IMR-90 (cell line): ENCODE results near the gene PIK3IP1. TPM values are rescaled to one million over a fixed set of nuclear protein-coding genes. Genes with fewer than 3 reads are reported as not detected.

Source experiments
- ATAC-seq: fragments of 200-7000 bp; cut with Tn5 transposase; 2 replicates; pipeline ENCODE4 v1.9.1; 2020; ENCODE audit warnings: low read depth, mild to moderate bottlenecking, moderate library complexity
- BruUV-seq: library from RNA; stranded (reverse); fragments of 400-500 nt; replicated peaks from 2 replicates; lab custom pipeline; 2021; lab: Mats Ljungman, UMichigan
- CTCF ChIA-PET: fragments of 300-600 bp; formaldehyde crosslinking; extraction: SDS; loops from one replicate; lab custom pipeline; 2021; ENCODE audit warnings: antibody characterized with exemption; lab: Yijun Ruan, JAX
- POLR2A ChIA-PET: fragments of 300-600 bp; sonication (Branson Sonifier 250); formaldehyde crosslinking; loops from one replicate; lab custom pipeline; 2022; ENCODE audit warnings: antibody characterized with exemption; ENCODE audit not compliant: unreplicated experiment; lab: Charles Lee
- DNase-seq: peaks from one replicate; pipeline ENCODE4 v3.0.0; 2013
- H2AFZ ChIP-seq: replicated peaks from 2 replicates; pipeline ENCODE3; 2013; ENCODE audit warnings: low read length, mild to moderate bottlenecking; ENCODE audit not compliant: poor library complexity
- H2AK5ac ChIP-seq: 2 replicates; pipeline ENCODE4 v1.6.1; 2013; ENCODE audit warnings: low read depth, low read length, inconsistent platforms
- H2AK9ac ChIP-seq: replicated peaks from 2 replicates; pipeline ENCODE3; 2013; ENCODE audit warnings: mild to moderate bottlenecking, low read depth, low read length, moderate library complexity; ENCODE audit not compliant: poor library complexity
- H2BK120ac ChIP-seq: 2 replicates; pipeline ENCODE4 v1.6.1; 2013; ENCODE audit warnings: low read depth, low read length, inconsistent platforms
- H2BK15ac ChIP-seq: 3 replicates; pipeline ENCODE4 v1.6.1; 2013; ENCODE audit warnings: low read depth, low read length, inconsistent platforms
- H2BK20ac ChIP-seq: 2 replicates; pipeline ENCODE4 v1.6.1; 2013; ENCODE audit warnings: low read depth, mild to moderate bottlenecking, inconsistent platforms, low read length, moderate library complexity
- H2BK5ac ChIP-seq: 2 replicates; pipeline ENCODE4 v1.6.1; 2013; ENCODE audit warnings: mild to moderate bottlenecking, low read depth, low read length, inconsistent platforms; ENCODE audit not compliant: poor library complexity, severe bottlenecking
- H3K14ac ChIP-seq: replicated peaks from 2 replicates; pipeline ENCODE4 v1.6.1; 2013; ENCODE audit warnings: low read depth, low read length, inconsistent platforms
- H3K18ac ChIP-seq: 2 replicates; pipeline ENCODE4 v1.6.1; 2013; ENCODE audit warnings: low read depth, low read length, control low read depth
- H3K23ac ChIP-seq: 2 replicates; pipeline ENCODE4 v1.6.1; 2013; ENCODE audit warnings: low read depth, low read length, inconsistent platforms
- H3K27ac ChIP-seq: 2 replicates; pipeline ENCODE4 v1.5.1; 2013; ENCODE audit warnings: mild to moderate bottlenecking, control low read depth, low read length; ENCODE audit not compliant: insufficient read depth
- H3K27me3 ChIP-seq: 2 replicates; pipeline ENCODE4 v1.6.1; 2013; ENCODE audit warnings: low read length; ENCODE audit not compliant: control insufficient read depth, insufficient read depth
- H3K36me3 ChIP-seq: 2 replicates; pipeline ENCODE4 v1.6.1; 2013; ENCODE audit warnings: low read length, mixed read lengths; ENCODE audit not compliant: control insufficient read depth, insufficient read depth
- H3K4ac ChIP-seq: 2 replicates; pipeline ENCODE4 v1.6.1; 2013; ENCODE audit warnings: low read depth, low read length, inconsistent platforms
- H3K4me1 ChIP-seq: 2 replicates; pipeline ENCODE4 v1.6.1; 2013; ENCODE audit warnings: low read length, mixed read lengths; ENCODE audit not compliant: control insufficient read depth, insufficient read depth
- H3K4me2 ChIP-seq: 2 replicates; pipeline ENCODE4 v1.6.1; 2013; ENCODE audit warnings: low read depth, mild to moderate bottlenecking, control low read depth, low read length, moderate library complexity
- H3K4me3 ChIP-seq: 2 replicates; pipeline ENCODE4 v1.5.1; 2013; ENCODE audit warnings: low read depth, mild to moderate bottlenecking, control low read depth, low read length, moderate library complexity; ENCODE audit not compliant: insufficient read depth
- H3K56ac ChIP-seq: 2 replicates; pipeline ENCODE4 v1.6.1; 2013; ENCODE audit warnings: low read length, inconsistent platforms; ENCODE audit not compliant: insufficient read depth; ENCODE audit errors: extremely low read depth
- H3K79me1 ChIP-seq, 2 experiments: 2 replicates each; pipeline ENCODE4 v1.6.1; 2013; ENCODE audit warnings: low read length in 2 of 2, inconsistent platforms in 1 of 2, low read depth in 1 of 2
- H3K9ac ChIP-seq: 2 replicates; pipeline ENCODE4 v1.6.1; 2013; ENCODE audit warnings: low read depth, low read length, control low read depth
- H3K9me1 ChIP-seq: 2 replicates; pipeline ENCODE4 v1.6.1; 2013; ENCODE audit warnings: low read length, inconsistent platforms; ENCODE audit not compliant: insufficient read depth
- H3K9me3 ChIP-seq: 2 replicates; pipeline ENCODE4 v1.6.1; 2013; ENCODE audit warnings: low read length; ENCODE audit not compliant: control insufficient read depth, insufficient read depth
- H4K20me1 ChIP-seq: 2 replicates; pipeline ENCODE4 v1.6.1; 2013; ENCODE audit warnings: low read length, inconsistent platforms; ENCODE audit not compliant: insufficient read depth
- H4K5ac ChIP-seq: 2 replicates; pipeline ENCODE4 v1.6.1; 2013; ENCODE audit warnings: mild to moderate bottlenecking, low read depth, low read length, control low read depth
- H4K8ac ChIP-seq, 2 experiments: 2 replicates each; pipeline ENCODE4 v1.6.1; 2013; ENCODE audit warnings: low read depth in 2 of 2, low read length in 2 of 2, control low read depth in 1 of 2, inconsistent platforms in 1 of 2
- H4K91ac ChIP-seq: 2 replicates; pipeline ENCODE4 v1.6.1; 2013; ENCODE audit warnings: low read depth, low read length, inconsistent platforms; ENCODE audit not compliant: insufficient read depth
- BHLHE40 ChIP-seq: fragments of 150-350 bp; IDR thresholded peaks from 2 replicates; pipeline ENCODE4 v1.6.1; 2016; ENCODE audit warnings: mild to moderate bottlenecking, low read depth, low read length
- CEBPB ChIP-seq: IDR thresholded peaks from 2 replicates; pipeline ENCODE4 v1.6.1; 2012; ENCODE audit warnings: low read depth, low read length, improper control_type of control experiment
- CHD1 ChIP-seq: IDR thresholded peaks from 2 replicates; pipeline ENCODE4 v1.6.1; 2012; ENCODE audit warnings: low read depth, low read length, improper control_type of control experiment
- FOS ChIP-seq: fragments of 150-350 bp; IDR thresholded peaks from 2 replicates; pipeline ENCODE4 v1.6.1; 2016; ENCODE audit warnings: low read depth, low read length
- MAZ ChIP-seq: IDR thresholded peaks from 2 replicates; pipeline ENCODE4 v1.6.1; 2012; ENCODE audit warnings: low read depth, mild to moderate bottlenecking, low read length, improper control_type of control experiment, moderate library complexity, borderline replicate concordance
- MXI1 ChIP-seq: IDR thresholded peaks from 2 replicates; pipeline ENCODE4 v1.6.1; 2012; ENCODE audit warnings: low read depth, mild to moderate bottlenecking, low read length, moderate library complexity, borderline replicate concordance
- NFE2L2 ChIP-seq: fragments of 150-350 bp; IDR thresholded peaks from 2 replicates; pipeline ENCODE4 v1.6.1; 2016; ENCODE audit warnings: low read depth, mild to moderate bottlenecking, low read length
- RAD21 ChIP-seq: IDR thresholded peaks from 2 replicates; pipeline ENCODE4 v1.6.1; 2012; ENCODE audit warnings: low read length, improper control_type of control experiment
- RFX5 ChIP-seq: IDR thresholded peaks from 2 replicates; pipeline ENCODE4 v1.8.0; 2012; ENCODE audit warnings: low read depth, mild to moderate bottlenecking, low read length, moderate library complexity
- SMC3 ChIP-seq: fragments of 150-350 bp; IDR thresholded peaks from 2 replicates; pipeline ENCODE4 v1.6.1; 2016; ENCODE audit warnings: low read depth, mild to moderate bottlenecking, antibody characterized with exemption, low read length, moderate library complexity
- WGBS, 2 experiments: methylation state at CpG; one replicate each; pipeline versions ENCODE4 v1.1.5 to v1.1.7; 2013; ENCODE audit warnings: missing lambda C conversion rate in 2 of 2; ENCODE audit not compliant: insufficient read length in 1 of 2; ENCODE audit errors: extremely low coverage in 2 of 2; 5-methylcytosine and 5-hydroxymethylcytosine counted together
- dilution Hi-C: fragments of 300-500 bp; cut with HindIII; formaldehyde crosslinking; loops from one replicate; pipeline ENCODE4 v1.14.3; 2018; ENCODE audit warnings: low sequenced_read_pairs; ENCODE audit not compliant: unreplicated experiment
- in situ Hi-C: fragments of 300-500 bp; cut with MboI; formaldehyde crosslinking; loops from 3 replicates; pipeline ENCODE4 v1.14.3; 2019; ENCODE audit warnings: low sequenced_read_pairs, inconsistent platforms, mixed read lengths
- intact Hi-C: fragments of 100-400 bp; cut with micrococcal nuclease; formaldehyde crosslinking; loops from 2 replicates; pipeline ENCODE4 v1.10.0; 2022
- polyA plus RNA-seq, 3 experiments: library from polyadenylated mRNA; depleted of rRNA; stranded (reverse); fragments of >200 nt; gene quantifications; 2 replicates each; pipeline ENCODE4 v1.2.3, GENCODE V29; 2012; ENCODE audit warnings: low replicate concordance in 1 of 3
- total RNA-seq: library from RNA; depleted of rRNA; stranded (reverse); fragments of >200 nt; gene quantifications from 2 replicates; pipeline ENCODE4 v1.2.3, GENCODE V29; 2012
- TF ChIP-seq, protein P1 (sequence below): conservative IDR thresholded peaks from 2 replicates; pipeline ENCODE4 v1.5.1; 2012; ENCODE audit warnings: mild to moderate bottlenecking, low read depth, low read length, improper control_type of control experiment
- TF ChIP-seq, protein P2 (sequence below): fragments of 150-350 bp; IDR thresholded peaks from 2 replicates; pipeline ENCODE4 v1.6.1; 2016; ENCODE audit warnings: low read depth, mild to moderate bottlenecking, low read length, moderate library complexity, borderline replicate concordance
- TF ChIP-seq, protein P3 (sequence below): fragments of 150-350 bp; IDR thresholded peaks from 2 replicates; pipeline ENCODE4 v1.6.1; 2017; ENCODE audit warnings: mild to moderate bottlenecking, antibody characterized with exemption, low read length, low read depth

PIK3IP1 gene
- total and polyA plus RNA-seq, 2 of the 4 experiments (the other 2 are of a cell fraction): 12.9 to 17.6 TPM

DNA sequence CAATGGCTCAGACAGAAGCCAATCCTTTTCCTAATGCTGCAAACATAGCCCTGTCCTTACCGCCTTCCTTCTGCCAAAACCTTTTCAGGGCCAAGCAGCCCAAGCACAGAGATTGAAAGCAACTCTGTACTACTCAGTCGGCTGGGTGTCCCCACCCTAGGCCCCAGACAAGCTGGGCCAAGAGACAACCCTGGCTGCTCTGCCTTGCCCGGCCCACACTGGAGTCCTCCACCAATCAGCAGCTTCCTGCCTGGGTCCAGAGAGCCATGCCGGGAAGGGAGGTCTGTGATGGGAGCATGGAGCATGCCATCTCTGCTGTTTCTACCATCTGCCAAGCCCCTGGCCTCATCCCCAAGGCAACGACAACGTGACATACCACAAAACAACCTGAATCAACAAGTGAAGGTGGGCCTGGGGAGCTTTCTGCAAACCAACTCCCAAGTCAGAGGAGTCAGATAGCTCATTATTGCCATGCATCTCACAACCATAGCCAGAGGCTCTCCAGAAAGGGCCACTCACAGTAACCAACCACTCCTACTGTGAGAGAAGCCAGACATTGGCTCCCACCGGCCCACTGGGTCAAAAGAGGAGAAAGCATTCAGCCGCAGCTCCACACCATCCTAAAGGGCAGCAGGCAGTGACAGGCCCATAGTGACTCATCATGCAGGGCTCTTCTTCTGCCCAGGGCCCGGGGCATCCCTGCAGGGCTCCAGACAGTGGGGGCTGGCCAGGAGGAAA is 35.7 kb upstream of the PIK3IP1 start:
- ChIA-PET CTCF (no interaction called here), POLR2A (no interaction called here)
- Histone ChIP-seq H2BK120ac (no peak overlapping the region), H3K9me1 (peaks cover 16% of the 10 kb centered on the region), H3K4ac (no peak overlapping the region), H3K18ac (no peak overlapping the region), H3K4me2 (no peak overlapping the region), H4K20me1 (peaks cover 14% of the 10 kb centered on the region; the same call in 1 of the 2 replicates), H2AK9ac (no peak overlapping the region), H3K9me3 (no peaks in the 10 kb centered on the region), H2BK15ac (no peak overlapping the region), H4K8ac (no peak overlapping the region), H3K36me3 (peaks cover 51% of the 10 kb centered on the region), H3K9ac (no peak overlapping the region), H2BK5ac (no peak overlapping the region), H3K4me1 (peaks cover 2% of the 10 kb centered on the region; the same call in 1 of the 2 replicates), H4K91ac (no peak overlapping the region), H2AK5ac (no peak overlapping the region), H2AFZ (no peak overlapping the region), H3K23ac (no peak overlapping the region), H3K14ac (no peak overlapping the region), H3K27me3 (no peaks in the 10 kb centered on the region), H3K27ac (no peak overlapping the region), H4K5ac (no peak overlapping the region), H2BK20ac (no peak overlapping the region), H3K79me1 (peaks cover 6 to 34% of the 10 kb centered on the region in 2 experiments; a peak in 3 of 4 replicates), H3K56ac (no peak overlapping the region), H3K4me3 (no peak overlapping the region)
- in situ Hi-C loops: no loop called here
- DNase-seq (no peak), ATAC-seq (peak; percentile 71)
- BruUV-seq: no TSS peak
- dilution Hi-C loops: no loop called here
- intact Hi-C loops: no loop called here
- WGBS, 2 experiments: 100% methylated on average over 2 of the region's 9 CpGs; no CpG with 5 or more reads in 1 of the 2 experiments
- TF ChIP-seq SMC3 (no peak), NFE2L2 (no peak), FOS (no peak), RAD21 (no peak), MAZ (no peak), RFX5 (no peak), CHD1 (no peak), BHLHE40 (no peak), MXI1 (no peak), CEBPB (no peak)
- TF ChIP-seq, protein P1, sequence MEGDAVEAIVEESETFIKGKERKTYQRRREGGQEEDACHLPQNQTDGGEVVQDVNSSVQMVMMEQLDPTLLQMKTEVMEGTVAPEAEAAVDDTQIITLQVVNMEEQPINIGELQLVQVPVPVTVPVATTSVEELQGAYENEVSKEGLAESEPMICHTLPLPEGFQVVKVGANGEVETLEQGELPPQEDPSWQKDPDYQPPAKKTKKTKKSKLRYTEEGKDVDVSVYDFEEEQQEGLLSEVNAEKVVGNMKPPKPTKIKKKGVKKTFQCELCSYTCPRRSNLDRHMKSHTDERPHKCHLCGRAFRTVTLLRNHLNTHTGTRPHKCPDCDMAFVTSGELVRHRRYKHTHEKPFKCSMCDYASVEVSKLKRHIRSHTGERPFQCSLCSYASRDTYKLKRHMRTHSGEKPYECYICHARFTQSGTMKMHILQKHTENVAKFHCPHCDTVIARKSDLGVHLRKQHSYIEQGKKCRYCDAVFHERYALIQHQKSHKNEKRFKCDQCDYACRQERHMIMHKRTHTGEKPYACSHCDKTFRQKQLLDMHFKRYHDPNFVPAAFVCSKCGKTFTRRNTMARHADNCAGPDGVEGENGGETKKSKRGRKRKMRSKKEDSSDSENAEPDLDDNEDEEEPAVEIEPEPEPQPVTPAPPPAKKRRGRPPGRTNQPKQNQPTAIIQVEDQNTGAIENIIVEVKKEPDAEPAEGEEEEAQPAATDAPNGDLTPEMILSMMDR: no peak
- TF ChIP-seq, protein P2, sequence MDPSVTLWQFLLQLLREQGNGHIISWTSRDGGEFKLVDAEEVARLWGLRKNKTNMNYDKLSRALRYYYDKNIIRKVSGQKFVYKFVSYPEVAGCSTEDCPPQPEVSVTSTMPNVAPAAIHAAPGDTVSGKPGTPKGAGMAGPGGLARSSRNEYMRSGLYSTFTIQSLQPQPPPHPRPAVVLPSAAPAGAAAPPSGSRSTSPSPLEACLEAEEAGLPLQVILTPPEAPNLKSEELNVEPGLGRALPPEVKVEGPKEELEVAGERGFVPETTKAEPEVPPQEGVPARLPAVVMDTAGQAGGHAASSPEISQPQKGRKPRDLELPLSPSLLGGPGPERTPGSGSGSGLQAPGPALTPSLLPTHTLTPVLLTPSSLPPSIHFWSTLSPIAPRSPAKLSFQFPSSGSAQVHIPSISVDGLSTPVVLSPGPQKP: no peak
- TF ChIP-seq, protein P3, sequence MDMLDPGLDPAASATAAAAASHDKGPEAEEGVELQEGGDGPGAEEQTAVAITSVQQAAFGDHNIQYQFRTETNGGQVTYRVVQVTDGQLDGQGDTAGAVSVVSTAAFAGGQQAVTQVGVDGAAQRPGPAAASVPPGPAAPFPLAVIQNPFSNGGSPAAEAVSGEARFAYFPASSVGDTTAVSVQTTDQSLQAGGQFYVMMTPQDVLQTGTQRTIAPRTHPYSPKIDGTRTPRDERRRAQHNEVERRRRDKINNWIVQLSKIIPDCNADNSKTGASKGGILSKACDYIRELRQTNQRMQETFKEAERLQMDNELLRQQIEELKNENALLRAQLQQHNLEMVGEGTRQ: no peak
